NCI-H526 (cell line): Measurements from ENCODE around the gene GMCL1.
"Not testable (repeated sequence)": the region's sequence is repeated elsewhere in the genome, so short reads cannot be mapped to it uniquely, and the experiment has no call there.

ENCODE experiments used
- DNase-seq, 2 experiments: peaks; one replicate each; lab custom pipeline; 2025; lab: John Stamatoyannopoulos, UW

The GMCL1 gene

DNA sequence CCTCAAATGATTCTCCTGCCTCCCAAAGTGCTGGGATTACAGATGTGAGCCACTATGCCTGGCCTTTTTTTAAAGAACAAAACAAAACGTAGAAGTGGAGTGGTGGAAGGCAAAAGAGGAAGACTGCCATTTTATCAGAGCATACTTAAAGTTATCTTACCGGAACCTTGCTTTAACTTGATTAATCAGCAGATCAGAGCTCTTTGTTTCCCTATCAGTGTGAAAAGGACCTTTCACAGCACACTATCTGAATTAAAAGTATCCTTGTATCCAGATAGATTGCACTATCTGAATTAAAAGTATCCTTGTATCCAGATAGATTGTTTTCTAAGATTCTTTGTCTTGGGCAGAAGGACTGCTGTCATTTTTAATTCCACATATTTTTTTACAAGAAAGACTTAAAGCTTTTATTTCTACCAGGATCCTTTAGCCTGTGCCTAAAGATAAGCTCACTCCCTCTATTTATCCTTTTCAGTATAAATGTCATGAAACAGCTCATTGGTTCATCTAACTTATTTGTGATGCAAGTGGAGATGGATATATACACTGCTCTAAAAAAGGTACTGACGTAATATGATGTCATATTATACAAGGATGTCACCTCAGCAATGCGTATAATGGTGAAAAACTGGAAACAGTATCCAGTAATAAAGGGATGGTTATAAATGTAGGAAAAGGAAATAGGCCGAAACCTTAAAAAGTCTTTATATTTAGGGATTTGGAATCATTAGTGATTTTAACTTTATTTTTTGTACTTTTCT, 17.8 kb downstream of the GMCL1 start:
- no peak for DNase-seq

DNA sequence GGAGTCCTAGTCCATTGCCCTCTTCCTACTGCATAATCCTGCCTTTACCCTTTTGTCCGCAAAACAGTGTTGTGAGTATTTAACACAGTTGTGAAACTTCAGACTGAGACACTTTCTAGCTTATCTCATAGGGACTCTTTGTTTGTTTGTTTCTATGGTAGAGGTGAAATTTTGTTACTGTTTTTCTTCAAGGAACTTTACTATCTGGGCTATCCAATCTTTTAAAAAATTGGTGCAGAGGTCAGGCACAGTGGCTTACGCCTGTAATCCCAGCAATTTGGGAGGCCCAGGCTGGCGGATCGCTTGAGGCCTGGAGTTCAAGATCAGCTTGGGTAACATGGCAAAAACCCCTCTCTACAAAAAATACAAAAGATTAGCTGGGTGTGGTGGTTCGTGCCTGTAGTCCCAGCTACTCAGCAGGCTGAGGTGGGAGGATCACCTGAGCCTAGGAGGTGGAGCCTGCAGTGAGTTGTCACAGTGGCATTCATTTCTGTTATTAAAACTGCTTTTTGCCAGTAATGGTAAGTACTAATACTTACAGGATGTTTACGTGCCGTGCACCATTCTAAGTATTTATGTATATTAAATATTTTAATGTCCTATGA, 18.8 kb downstream of the GMCL1 start:
- no peak for DNase-seq

DNA sequence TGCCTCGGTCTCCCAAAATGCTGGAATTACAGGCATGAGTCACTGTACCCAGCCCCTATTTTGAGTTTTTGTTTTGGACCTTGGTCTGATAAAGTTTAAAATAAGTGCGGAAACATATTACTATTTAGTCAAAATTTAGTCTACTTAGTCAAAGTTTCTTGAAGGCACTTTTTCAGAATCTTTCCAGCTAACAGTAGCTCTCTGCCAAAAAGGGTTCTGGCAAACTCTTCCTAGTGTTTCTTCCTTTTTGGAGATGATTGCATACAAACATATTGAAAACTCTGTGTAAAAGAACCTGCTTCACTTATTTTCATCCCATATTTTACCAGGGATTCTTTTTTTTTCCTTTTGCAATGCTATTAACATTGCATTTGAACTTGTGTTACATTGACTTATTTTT, 28.8 kb downstream of the GMCL1 start:
- no peak for DNase-seq

DNA sequence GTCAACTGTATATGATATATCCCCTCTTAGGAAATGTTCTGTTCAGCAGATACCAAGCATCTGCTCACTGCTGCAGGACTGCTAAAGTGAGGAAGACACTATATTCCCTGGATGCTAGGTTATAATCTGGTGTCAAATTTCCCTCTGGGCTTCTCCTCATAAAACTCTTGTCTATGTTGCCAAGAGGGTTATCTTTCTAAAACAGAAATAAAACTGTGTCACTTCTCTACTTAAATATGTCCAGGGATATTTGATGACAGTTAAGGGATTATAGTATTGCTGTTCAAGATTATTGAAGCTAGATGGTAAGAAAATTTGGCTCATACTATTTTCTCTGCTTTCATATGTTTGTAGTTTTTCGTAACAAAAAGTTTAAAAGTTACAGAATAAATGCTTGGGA, 33.8 kb downstream of the GMCL1 start:
- no peak for DNase-seq

DNA sequence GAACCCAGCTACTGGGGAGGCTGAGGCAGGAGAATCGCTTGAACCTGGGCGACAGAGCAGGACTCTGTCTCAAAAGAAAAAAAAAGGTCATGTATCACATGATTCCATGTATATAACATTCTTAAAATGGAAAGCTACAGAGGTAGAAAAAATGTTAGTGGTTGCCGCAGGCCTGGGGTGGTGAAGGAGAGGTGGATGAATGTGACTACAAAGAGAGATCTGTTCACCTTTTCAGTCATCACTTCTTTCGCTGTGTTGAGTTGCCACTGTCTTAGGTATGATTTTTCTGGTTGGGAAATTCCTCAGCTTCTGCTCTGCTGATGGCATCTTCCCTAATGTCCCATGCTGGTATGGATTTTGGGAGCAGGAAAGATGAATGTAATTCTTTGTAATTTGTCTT, 59.0 kb downstream of the GMCL1 start:
- DNase-seq, result no peak

DNA sequence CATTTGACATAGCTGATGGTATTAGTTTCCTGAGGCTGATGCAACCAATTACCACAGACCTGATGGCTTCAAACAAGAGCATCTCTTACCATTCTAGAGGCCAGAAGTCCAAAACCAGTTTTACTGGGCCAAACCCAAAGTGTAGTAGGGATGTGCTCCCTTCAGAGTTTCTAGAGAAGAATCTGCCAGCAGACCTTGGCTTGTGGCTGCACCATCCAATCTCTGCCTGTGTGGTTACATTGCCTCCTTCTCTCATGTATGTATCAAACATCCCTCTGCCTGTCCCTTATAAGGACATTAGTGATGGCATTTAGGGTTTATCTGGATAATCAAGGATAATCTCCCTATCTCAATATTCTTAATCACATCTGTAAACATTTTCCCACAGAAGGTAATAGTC, 59.8 kb downstream of the GMCL1 start:
- DNase-seq, result no peak

DNA sequence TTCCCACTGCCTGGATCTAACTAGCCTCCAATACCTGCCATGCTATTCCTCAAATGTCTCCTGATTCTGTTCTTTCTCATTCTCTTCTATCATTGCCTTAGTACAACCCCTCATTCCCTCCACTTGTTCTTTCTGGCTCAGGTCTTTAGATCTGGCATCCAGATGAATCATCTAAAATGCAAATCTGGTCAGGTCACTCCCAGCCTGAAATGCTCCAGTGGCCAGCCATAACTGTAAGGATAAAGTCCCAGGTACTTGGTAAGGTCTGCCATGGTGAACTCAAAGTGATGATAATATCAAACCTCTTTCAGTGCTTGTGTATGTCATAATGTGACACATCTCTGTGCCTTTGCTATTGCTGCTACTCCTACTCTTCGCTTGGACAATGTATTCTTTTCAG, 61.4 kb downstream of the GMCL1 start:
- DNase-seq, result peak; percentile 13 to 58

DNA sequence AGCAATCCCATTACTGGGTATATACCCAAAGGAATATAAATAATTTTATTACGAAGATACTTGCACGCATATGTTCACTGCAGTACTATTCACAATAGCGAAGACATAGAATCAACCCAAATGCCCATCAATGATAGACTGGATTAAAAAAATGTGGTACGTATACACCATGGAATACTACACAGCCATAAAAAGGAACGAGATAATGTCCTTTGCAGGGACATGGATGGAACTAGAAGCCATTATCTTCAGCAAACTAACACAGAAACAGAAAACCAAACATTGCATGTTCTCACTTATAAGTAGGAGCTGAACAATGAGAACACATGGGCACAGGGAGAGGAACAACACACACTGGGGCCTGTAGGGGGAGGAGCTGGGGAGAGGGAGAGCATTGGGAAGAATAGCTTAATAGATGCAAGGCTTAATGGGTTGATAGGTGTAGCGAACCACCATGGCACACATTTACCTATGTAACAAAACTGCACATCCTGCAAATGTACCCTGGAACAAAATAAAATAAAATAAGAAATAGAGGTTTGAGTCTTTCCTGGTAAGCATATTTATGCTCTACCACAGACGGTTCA, 63.5 kb downstream of the GMCL1 start:
- DNase-seq, result peak in 1 of 2 experiments; percentile 19

DNA sequence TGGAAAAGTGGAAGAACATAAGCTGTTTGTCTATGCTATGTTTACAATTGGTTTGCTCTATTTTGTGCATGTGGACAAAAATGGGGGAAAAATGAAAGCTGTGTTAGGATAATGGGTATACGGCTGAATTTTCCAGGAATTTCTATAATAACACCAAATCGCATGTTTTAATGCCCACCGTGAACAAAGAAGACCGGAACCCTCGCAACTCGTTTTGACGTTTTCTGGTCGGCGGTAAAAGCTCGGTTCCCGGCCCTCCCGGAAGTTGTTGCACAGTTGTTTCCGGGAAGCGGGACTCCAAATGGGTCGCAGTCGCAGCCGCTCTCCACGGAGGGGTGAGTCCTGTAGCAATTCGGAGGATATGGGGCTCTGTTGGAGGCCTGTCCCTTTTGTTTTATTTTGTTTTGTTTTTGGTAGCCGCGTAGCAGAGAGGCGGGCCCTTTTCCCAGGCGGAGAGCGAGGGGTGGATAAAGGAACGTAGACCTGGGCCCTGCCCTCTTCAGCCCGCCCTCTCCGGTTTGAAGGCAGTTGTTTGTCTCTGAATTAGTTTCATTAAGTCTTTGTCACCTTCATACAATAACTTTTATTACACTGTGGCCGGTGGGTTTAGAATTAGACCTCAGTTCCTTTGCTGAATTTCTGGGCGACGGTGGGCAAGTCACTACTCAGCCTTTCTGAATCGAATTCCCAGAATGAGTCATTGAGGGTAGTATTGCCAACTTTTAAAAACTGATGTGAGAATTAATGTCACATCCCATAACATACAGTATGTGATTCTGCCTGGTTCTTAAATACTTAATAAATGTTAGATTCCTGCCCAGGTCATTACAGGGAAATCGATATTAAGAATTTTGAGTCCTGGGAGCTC, 64.5 kb downstream of the GMCL1 start, which contains the start of gene SNRNP27:
TSS of gene SNRNP27 (plus strand) at position 273 of the 868 bp plus-strand sequence. CDS start at position 302, 29 bp downstream.
- DNase-seq, result peak; percentile 69 to 88

DNA sequence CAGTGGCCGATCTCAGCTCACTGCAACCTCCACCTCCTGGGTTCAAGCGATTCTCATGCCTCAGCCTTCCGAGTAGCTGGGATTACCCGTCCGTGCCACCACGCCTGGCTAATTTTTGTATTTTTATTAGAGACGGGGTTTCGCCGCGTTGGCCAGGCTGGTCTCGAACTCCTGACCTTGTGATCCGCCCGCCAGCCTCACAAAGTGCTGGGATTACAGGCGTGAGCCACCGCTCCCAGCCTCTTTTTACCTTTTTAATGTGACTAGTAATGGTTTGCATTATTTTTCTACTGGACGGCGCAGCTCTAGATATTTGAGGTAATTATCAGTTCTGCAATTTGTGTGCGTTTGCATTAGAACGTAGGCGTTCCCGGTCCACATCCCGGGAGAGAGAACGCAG, 65.3 kb downstream of the GMCL1 start:
- DNase-seq, result not testable (repeated sequence)

DNA sequence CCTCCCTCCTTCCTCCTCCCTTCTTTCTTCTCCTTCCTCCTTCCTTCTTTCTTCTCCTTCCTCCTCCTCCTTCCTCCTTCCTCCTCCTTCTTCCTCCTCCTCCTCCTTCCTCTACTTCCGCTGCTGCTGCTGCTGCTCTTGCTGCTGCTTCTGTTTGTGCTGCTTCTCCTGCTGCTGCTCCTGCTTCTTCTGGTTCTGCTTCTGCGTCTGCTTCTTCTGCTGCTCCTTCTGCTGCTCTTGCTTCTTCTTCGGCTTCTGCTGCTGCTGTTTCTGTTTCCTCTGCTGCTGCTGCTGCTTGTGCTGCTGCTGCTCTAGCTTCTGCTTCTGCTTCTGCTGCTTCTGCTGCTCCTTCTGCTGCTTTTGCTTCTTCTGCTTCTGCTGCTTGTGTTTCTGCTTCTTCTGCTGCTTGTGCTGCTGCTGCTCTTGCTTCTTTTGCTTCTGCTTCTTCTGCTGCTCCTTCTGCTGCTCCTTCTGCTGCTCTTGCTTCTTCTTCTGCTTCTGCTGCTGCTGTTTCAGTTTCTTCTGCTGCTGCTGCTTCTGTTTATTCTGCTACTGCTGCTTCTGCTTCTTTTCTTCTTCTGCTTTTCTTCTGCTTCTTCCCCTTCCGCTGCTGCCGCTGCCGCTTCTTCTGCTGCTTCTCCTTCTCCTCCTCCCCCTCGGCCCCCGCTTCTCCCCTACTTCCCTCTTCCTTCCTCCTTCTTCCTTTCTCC, 72.9 kb downstream of the GMCL1 start:
- DNase-seq, result no peak

DNA sequence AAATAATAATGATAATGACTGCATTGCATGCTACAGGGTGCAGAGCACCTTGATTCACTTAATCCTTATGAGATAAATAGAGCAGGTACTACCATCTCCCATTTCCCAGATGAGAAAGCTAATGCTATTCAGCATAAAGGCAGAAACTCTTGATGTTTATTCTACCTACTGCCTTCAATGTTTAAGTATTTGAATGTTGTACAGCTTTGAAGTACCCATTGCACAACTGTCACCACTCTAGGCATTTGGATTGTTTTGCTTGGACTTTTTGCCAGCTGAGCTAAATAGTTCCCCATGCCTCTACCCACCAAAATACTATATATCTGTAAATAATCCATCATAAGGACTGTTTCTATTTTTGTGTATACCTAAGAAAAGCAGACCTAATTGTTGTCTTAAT, 77.8 kb downstream of the GMCL1 start:
- DNase-seq, result no peak

DNA sequence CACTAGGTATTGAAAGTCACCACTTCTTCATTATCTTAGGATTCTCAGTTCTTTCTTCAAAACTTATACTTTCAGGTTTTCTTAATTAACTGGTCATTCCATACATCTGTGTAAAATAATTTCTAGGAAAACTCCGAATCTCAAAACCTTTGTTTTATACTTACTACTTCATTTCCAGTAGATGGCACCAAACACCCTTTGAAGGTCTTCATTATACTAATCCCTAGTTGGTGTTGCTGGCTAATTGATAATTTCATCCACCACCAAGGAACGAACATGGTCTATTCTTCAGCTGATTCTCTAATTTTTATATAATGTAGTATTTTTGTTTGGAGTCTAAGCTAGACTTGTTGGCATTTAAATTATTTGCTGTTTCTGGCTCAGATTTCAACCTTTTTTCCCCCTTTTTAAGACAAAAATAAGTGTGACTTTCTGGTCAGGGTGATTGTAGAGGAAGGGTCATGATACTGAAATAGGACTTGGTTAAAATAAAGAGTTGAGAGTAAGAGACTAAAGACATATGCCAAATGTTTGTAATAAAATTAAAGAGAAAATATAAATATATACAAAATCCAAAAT, 82.6 kb downstream of the GMCL1 start:
- peak; percentile 36 to 69 for DNase-seq

DNA sequence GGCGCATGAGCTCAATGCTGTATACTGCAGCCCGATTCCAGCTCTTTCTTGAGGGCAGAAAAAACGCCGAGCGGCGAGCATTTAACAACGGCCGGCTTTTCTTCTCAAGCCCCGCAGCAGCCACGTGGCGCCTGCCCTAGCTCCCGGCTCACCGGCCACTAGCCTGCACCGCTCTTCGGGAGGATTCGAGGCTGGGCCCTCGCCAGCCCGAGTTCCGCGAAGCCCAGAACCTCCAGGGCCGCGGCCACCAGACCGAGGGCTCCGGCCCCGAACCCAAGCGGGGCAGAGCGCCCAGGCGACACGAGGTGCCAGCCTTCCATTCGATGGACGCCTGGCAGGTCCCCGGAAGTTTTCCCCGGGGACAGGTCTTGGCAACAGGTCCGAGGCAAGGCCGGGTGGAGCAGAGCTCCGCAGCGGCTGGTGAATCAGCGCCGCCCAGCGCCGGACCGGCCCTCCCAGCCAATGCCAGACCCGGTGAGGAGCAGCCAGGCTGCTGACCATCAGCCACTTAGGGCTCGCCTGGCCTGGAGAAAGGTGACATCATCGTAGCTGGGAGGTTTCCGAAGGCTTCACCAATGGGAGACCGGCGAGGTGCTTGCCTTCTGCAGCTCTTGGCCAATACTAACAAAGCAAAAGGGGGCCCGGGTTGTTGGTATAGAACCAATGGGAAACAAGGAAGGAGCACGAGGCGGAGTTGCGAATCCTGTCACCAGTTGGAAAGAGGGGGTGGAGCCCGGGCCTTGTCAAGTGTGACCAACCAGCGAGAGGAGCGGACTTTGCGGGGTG, 84.9 kb downstream of the GMCL1 start:
- peak; percentile 100 for DNase-seq

DNA sequence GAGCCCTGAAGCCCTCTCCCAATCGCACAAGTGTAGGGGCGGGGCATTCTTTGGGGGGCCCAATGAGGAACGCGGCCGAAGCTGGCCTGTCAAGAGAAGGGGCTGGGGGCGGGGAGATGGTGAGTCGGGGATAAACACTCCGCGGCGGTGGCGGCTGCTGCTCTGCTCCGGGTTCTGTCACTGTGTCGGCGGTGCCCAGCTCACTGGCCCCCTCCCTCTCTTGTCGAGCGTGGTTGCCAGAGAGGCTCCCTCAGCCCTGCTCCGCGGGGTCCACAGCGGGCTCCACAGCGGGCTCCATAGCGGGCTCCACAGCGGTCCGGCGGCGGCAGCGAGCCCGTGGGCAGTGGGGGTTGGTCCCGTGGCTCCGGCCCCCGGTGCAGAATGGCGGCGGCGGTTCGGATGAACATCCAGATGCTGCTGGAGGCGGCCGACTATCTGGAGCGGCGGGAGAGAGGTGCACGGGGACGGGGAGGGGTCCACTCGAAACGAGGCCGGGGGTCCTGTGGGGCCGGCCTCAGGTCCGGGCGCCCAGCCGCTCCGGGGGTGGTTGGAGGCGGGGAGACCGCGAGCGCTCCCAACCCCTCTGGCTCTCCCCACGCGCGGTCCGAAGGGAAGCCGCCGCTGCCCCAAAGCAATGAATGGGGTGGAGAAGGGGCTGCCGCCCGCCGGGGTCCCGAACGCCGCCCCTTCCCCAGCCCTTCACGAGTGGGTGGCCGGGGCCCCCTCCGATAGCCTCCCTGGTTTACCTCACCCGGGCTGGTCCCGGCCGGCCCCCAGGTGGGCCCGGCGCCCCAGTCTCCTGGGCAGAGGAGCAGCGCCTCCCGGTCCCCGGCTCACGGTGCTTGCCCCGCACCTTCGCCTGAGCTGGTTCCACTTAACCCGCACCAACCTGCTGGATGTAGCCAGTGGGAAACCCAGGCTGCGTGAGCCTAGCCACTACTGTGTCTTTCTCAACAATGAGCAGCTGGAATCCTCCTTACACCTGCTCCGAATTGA, 85.8 kb downstream of the GMCL1 start, which contains the start of gene MXD1:
TSS of gene MXD1 (plus strand) at position 160 of the 996 bp plus-strand sequence. CDS start at position 382, 222 bp downstream.
- peak in 1 of 2 experiments; percentile 59 for DNase-seq

DNA sequence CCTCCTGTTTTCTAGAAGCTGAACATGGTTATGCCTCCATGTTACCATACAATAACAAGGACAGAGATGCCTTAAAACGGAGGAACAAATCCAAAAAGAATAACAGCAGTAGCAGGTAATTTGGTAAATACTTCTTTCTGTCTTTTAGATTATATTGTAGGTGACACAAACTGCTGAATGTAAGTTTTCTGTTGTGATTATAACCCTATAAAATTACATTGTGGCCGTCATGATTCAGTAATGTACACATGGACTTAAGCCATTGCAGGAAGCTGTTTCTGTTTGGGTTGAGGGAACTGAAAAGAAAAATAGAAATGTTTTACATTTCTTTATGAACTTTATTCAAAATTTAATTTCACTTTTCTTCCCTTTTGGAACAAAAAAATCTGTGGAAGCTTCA, 86.6 kb downstream of the GMCL1 start:
- no peak for DNase-seq

DNA sequence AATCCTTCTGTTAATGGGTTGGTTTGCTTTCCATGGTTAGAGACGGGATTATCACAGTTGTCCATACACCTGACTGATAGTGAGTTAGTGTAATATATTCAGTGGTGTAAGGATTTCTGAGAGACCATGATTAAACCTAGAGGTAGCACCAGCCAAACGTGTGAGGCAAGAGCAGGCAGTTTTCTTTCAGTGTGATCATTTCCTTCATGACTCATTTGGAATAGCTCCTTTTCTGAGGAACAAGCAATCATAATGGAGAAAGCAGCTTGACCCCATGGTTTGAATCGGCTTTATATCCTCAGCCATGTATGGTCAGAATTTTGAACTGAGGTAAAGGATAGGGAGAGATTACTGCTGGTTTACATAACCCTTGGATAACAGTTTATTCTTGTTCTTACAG, 88.4 kb downstream of the GMCL1 start:
- no peak for DNase-seq

DNA sequence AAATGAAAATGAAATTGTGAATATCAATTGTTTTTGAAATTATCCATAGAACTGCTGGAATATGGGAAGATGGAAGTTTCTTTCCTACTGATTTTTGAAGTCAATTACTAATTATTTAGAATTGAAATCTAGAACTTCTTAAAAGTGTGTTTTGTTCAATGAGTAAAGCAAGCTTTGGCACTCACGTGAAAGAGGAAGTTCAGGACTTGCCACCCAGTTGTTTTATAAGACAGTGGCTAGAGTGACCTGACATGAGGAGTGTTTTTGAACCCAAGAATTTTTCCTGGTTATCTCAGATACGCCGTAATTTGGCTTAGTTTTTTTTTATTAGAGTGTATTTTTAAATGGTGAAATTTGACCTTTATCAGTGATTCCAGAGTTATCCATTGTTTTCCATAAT, 88.9 kb downstream of the GMCL1 start:
- no peak for DNase-seq

DNA sequence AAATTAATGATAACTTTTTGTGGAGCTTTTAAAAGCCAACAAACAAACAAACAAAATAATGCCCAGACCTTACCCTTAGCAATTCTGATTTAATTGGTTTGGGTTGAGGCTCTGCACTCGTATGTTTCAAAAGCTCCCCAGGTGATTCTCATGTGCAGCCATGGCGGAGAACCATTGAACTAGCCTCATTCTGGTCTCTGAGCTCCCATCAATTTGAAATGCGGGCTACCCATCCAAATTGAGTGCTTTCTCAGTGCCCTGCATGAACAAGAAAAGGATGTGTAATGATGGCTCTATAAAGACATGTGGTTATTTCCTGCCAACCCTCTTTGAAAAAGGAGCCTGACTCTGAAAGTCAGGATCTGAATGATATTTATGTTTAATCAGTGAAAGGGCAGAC, 93.7 kb downstream of the GMCL1 start:
- DNase-seq, result no peak
